ENCODE results near the gene HOXA6. TPM values are rescaled to one million over a fixed set of nuclear protein-coding genes. Genes with fewer than 3 reads are reported as not detected.

HOXA6 gene
- total RNA-seq, 1 experiment from 2014 or later: 12.7 TPM

DNA sequence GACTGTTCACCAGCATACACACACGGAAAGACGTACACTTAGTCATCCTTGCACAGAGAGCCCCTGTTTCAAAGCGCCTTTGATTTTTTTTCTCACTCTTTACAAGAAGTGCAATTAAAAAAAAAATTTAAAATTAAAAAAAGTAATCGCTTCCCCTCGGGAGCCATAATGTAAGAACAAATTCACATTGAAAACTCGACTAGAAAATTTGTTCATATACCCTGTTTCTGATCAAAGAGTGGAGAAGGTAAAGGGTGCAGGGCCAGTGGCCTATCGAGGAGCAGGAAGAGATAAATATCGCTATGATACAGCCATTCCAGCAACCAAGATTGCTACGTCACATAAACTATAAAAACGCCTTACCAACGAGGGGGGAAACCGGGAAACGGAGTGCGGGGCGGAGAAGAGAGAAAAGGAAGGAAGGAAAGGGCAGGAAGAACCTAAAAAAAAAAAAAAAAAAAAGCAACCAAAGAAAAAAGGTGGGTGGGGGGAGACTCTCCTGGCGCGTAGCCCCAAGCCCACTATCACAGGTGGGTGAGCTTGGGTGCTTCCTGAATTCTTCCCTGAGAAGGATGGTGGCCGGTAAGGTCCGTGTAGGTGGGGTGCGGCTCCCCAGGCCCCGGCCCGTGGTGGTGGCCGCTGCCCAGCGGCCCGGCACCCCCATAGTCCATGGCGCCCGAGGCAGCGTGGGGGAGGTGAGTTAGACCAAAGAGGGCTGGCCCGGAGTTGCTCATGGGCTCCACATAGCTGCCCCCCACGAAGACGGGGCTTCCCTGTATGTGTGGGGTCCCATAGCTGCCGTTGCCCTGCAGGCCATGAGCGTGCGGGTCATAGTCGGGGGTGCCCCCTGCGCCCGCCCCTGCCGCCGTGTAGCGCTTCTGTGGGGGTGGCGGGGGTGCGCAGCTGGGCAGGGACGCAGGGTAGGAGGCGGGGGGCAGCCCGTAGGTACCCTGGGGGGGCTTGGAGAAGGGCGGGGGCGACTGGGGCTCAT is 39.9 kb downstream of the HOXA6 start:
- no peak for ATAC-seq
- Histone ChIP-seq H4K20me1 (ENCODE audit: insufficient read depth) (no peaks in the 10 kb centered on the region), H3K79me2 (ENCODE audit: insufficient read depth, low read length) (peaks cover 13% of the 10 kb centered on the region), H3K36me3 (ENCODE audit: control insufficient read depth in 1 of 2, insufficient read depth in 2 of 2, low read length in 2 of 2) (no peaks in the 10 kb centered on the region), H3K4me1 (ENCODE audit: control insufficient read depth in 1 of 2, insufficient read depth in 2 of 2, low read length in 2 of 2) (peaks cover 22 to 23% of the 10 kb centered on the region in 2 experiments), H3K9me2 (ENCODE audit: insufficient read depth) (no peaks in the 10 kb centered on the region), H3K9ac (ENCODE audit: low read length) (no peak overlapping the region), H3K4me2 (ENCODE audit: low read length) (no peak overlapping the region), H3K27me3 (ENCODE audit: insufficient read depth, low read length) (no peaks in the 10 kb centered on the region), H3K4me3 (replicated peaks in 1 of 2; ENCODE audit: low read depth in 1 of 2, low read length in 2 of 2) (no peak overlapping the region), H3K9me3 (ENCODE audit: control insufficient read depth in 1 of 2, insufficient read depth in 1 of 2, low read depth in 1 of 2, low read length in 2 of 2) (no peaks in the 10 kb centered on the region), H2AFZ (ENCODE audit: low read depth, low read length, poor library complexity, severe bottlenecking) (no peak overlapping the region), H3K27ac (ENCODE audit: low read depth, low read length) (no peak overlapping the region)
- intact Hi-C loops (cut with micrococcal nuclease): no loop called here
- no TSS peak for BruUV-seq (replicated peaks)
- TF ChIP-seq, protein P1, sequence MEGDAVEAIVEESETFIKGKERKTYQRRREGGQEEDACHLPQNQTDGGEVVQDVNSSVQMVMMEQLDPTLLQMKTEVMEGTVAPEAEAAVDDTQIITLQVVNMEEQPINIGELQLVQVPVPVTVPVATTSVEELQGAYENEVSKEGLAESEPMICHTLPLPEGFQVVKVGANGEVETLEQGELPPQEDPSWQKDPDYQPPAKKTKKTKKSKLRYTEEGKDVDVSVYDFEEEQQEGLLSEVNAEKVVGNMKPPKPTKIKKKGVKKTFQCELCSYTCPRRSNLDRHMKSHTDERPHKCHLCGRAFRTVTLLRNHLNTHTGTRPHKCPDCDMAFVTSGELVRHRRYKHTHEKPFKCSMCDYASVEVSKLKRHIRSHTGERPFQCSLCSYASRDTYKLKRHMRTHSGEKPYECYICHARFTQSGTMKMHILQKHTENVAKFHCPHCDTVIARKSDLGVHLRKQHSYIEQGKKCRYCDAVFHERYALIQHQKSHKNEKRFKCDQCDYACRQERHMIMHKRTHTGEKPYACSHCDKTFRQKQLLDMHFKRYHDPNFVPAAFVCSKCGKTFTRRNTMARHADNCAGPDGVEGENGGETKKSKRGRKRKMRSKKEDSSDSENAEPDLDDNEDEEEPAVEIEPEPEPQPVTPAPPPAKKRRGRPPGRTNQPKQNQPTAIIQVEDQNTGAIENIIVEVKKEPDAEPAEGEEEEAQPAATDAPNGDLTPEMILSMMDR (IDR thresholded peaks at IDR 0.05 in 2 of 3, conservative IDR thresholded peaks at IDR 0.05 in 1 of 3; ENCODE audit: borderline replicate concordance in 1 of 3, insufficient read depth in 1 of 3, low read depth in 2 of 3, low read length in 2 of 3): no peak
- TF ChIP-seq ELF1 (IDR thresholded peaks at IDR 0.05; ENCODE audit: borderline replicate concordance, low read depth) (no peak), SRF (IDR thresholded peaks at IDR 0.05; ENCODE audit: low read depth) (no peak), SIN3A (IDR thresholded peaks at IDR 0.05; ENCODE audit: low read depth) (no peak), ZFX (IDR thresholded peaks at IDR 0.05) (no peak), ZNF274 (IDR thresholded peaks at IDR 0.05; ENCODE audit: low read depth, low read length) (no peak), TCF7L2 (IDR thresholded peaks at IDR 0.05; ENCODE audit: borderline replicate concordance, extremely low read depth, insufficient read depth, insufficient read length) (no peak), CEBPB (IDR thresholded peaks at IDR 0.05; ENCODE audit: low read depth) (no peak), EZH2phosphoT487 (IDR thresholded peaks at IDR 0.05; ENCODE audit: borderline replicate concordance) (no peak), SP1 (IDR thresholded peaks at IDR 0.05; ENCODE audit: low read depth) (no peak), RAD21 (IDR thresholded peaks at IDR 0.05; ENCODE audit: low read depth) (no peak), POLR2A (IDR thresholded peaks at IDR 0.05; ENCODE audit: borderline replicate concordance, extremely low read depth, insufficient read depth, insufficient read length) (no peak), EGR1 (IDR thresholded peaks at IDR 0.05; ENCODE audit: low read depth) (no peak), ZBTB33 (IDR thresholded peaks at IDR 0.05; ENCODE audit: extremely low read depth, insufficient replicate concordance, low read length) (no peak), YY1 (IDR thresholded peaks at IDR 0.05; ENCODE audit: extremely low read depth, insufficient replicate concordance, low read depth, low read length) (no peak), REST (IDR thresholded peaks at IDR 0.05; ENCODE audit: low read depth) (no peak), POLR2AphosphoS5 (IDR thresholded peaks at IDR 0.05; ENCODE audit: low read depth, low read length) (no peak), FOSL1 (IDR thresholded peaks at IDR 0.05; ENCODE audit: low read depth) (no peak), JUND (IDR thresholded peaks at IDR 0.05) (no peak)
- TF ChIP-seq, protein P2, sequence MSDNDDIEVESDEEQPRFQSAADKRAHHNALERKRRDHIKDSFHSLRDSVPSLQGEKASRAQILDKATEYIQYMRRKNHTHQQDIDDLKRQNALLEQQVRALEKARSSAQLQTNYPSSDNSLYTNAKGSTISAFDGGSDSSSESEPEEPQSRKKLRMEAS (IDR thresholded peaks at IDR 0.05): no peak
- ChIA-PET POLR2A (no interaction called here), RAD21 (ENCODE audit: low non-redundant PET in 1 of 2, low total read pairs in 2 of 2, uncharacterized antibody in 2 of 2, unreplicated experiment in 2 of 2) (no interaction called here), CTCF (no interaction called here)
- no peak for DNase-seq (ENCODE audit: low read depth, low spot score)

Data from HCT116 (cell line).